HCT116 (cell line): ENCODE results near the gene CACNG3. TPM values are rescaled to one million over a fixed set of nuclear protein-coding genes. Genes with fewer than 3 reads are reported as not detected.

ENCODE experiments used
- ATAC-seq: fragments of 200-7000 bp; cut with Tn5 transposase; 2 replicates; pipeline ENCODE4 v1.9.1; 2020; ENCODE audit warnings: mild to moderate bottlenecking, moderate library complexity
- BruUV-seq: library from RNA; stranded (reverse); fragments of 400-500 nt; replicated peaks from 2 replicates; lab custom pipeline; 2021; lab: Mats Ljungman, UMichigan
- CTCF ChIA-PET: fragments of 300-600 bp; sonication (Branson Sonifier 250); formaldehyde crosslinking; loops from one replicate; lab custom pipeline; 2021; ENCODE audit warnings: antibody characterized with exemption; lab: Charles Lee
- POLR2A ChIA-PET: fragments of 300-600, 350-600 bp; sonication (Branson Sonifier 250); formaldehyde crosslinking; loops from one replicate; lab custom pipeline; 2021; ENCODE audit warnings: antibody characterized with exemption; lab: Charles Lee
- RAD21 ChIA-PET, 2 experiments: fragments of 300-600 bp; sonication (Branson Sonifier 250); formaldehyde crosslinking; loops; one replicate each; lab custom pipeline; 2023; ENCODE audit warnings: low total read pairs in 2 of 2; ENCODE audit not compliant: uncharacterized antibody in 2 of 2, unreplicated experiment in 2 of 2, low non-redundant PET in 1 of 2; lab: Charles Lee
- DNase-seq: peaks from one replicate; pipeline ENCODE4 v3.0.0-alpha.2; 2010; ENCODE audit warnings: low read depth, low spot score
- H2AFZ ChIP-seq: fragments of 200-600 bp; shearing (Covaris generic), sonication (generic); 2 replicates; pipeline ENCODE4 v1.6.1; 2017; ENCODE audit warnings: low read depth, mixed run types, mixed read lengths, antibody characterized with exemption, low read length; ENCODE audit not compliant: poor library complexity, severe bottlenecking
- H3K27ac ChIP-seq: 2 replicates; pipeline ENCODE4 v1.5.1; 2012; ENCODE audit warnings: low read depth, low read length
- H3K27me3 ChIP-seq: fragments of 200-600 bp; sonication (generic); 2 replicates; pipeline ENCODE4 v1.6.1; 2016; ENCODE audit warnings: mixed run types, low read length, mixed read lengths; ENCODE audit not compliant: insufficient read depth
- H3K36me3 ChIP-seq, 2 experiments: fragments of 200-500 bp in 1 of 2; fragments of 200-600 bp in 1 of 2; sonication (Bioruptor generic) in 1 of 2; sonication (generic) in 1 of 2; 2 replicates each; pipeline versions ENCODE4 v1.5.1 to v1.6.1; 2014 to 2016; ENCODE audit warnings: low read length in 2 of 2, inconsistent platforms in 1 of 2, mixed read lengths in 1 of 2, mixed run types in 1 of 2; ENCODE audit not compliant: insufficient read depth in 2 of 2, control insufficient read depth in 1 of 2
- H3K4me1 ChIP-seq, 2 experiments: fragments of 200-600 bp in 1 of 2; sonication (generic) in 1 of 2; 2 replicates each; pipeline versions ENCODE4 v1.5.1 to v1.6.1; 2012 to 2017; ENCODE audit warnings: low read length in 2 of 2, inconsistent platforms in 1 of 2, mild to moderate bottlenecking in 1 of 2, mixed read lengths in 1 of 2, mixed run types in 1 of 2, moderate library complexity in 1 of 2; ENCODE audit not compliant: insufficient read depth in 2 of 2, control insufficient read depth in 1 of 2
- H3K4me2 ChIP-seq: fragments of 200-600 bp; sonication (generic); 2 replicates; pipeline ENCODE4 v1.6.1; 2017; ENCODE audit warnings: mixed run types, low read length, mixed read lengths
- H3K4me3 ChIP-seq, 2 experiments: fragments of 200-600 bp in 1 of 2; sonication (generic) in 1 of 2; replicated peaks in 1 of 2; 2 replicates each; pipeline ENCODE4 v1.5.1; 2011 to 2016; ENCODE audit warnings: low read length in 2 of 2, control low read depth in 1 of 2, low read depth in 1 of 2, mild to moderate bottlenecking in 1 of 2, mixed read lengths in 1 of 2, mixed run types in 1 of 2
- H3K79me2 ChIP-seq: fragments of 200-600 bp; sonication (generic); 2 replicates; pipeline ENCODE4 v1.6.1; 2017; ENCODE audit warnings: mild to moderate bottlenecking, mixed run types, low read length, moderate library complexity, mixed read lengths; ENCODE audit not compliant: insufficient read depth
- H3K9ac ChIP-seq: fragments of 200-600 bp; sonication (generic); 2 replicates; pipeline ENCODE4 v1.6.1; 2016; ENCODE audit warnings: low read length, mixed read lengths
- H3K9me2 ChIP-seq: fragments of 200-600 bp; sonication (generic), shearing (Covaris generic); 2 replicates; pipeline ENCODE4 v1.6.1; 2017; ENCODE audit warnings: mixed run types, mild to moderate bottlenecking, moderate library complexity; ENCODE audit not compliant: insufficient read depth
- H3K9me3 ChIP-seq, 2 experiments: fragments of 200-500 bp in 1 of 2; fragments of 200-600 bp in 1 of 2; sonication (Bioruptor generic) in 1 of 2; sonication (generic) in 1 of 2; 2 replicates each; pipeline ENCODE4 v1.6.1; 2014 to 2017; ENCODE audit warnings: low read length in 2 of 2, mixed read lengths in 2 of 2, inconsistent platforms in 1 of 2, low read depth in 1 of 2, mild to moderate bottlenecking in 1 of 2, mixed run types in 1 of 2, moderate library complexity in 1 of 2; ENCODE audit not compliant: control insufficient read depth in 1 of 2, insufficient read depth in 1 of 2
- H4K20me1 ChIP-seq: fragments of 200-600 bp; sonication (generic), shearing (Covaris generic); 2 replicates; pipeline ENCODE4 v1.6.1; 2017; ENCODE audit warnings: mixed run types, mild to moderate bottlenecking, moderate library complexity; ENCODE audit not compliant: insufficient read depth
- EGR1 ChIP-seq: IDR thresholded peaks from 2 replicates; pipeline ENCODE4 v1.6.1; 2012; ENCODE audit warnings: low read depth
- EZH2phosphoT487 ChIP-seq: fragments of 200-600 bp; IDR thresholded peaks from 2 replicates; pipeline ENCODE4 v1.6.1; 2018; ENCODE audit warnings: antibody characterized with exemption, borderline replicate concordance
- MAX ChIP-seq: IDR thresholded peaks from 2 replicates; pipeline ENCODE4 v1.6.1; 2012
- RAD21 ChIP-seq: IDR thresholded peaks from 2 replicates; pipeline ENCODE4 v1.6.1; 2012; ENCODE audit warnings: low read depth, mild to moderate bottlenecking
- YY1 ChIP-seq: IDR thresholded peaks from 2 replicates; pipeline ENCODE4 v1.6.1; 2011; ENCODE audit warnings: low read length, low read depth, moderate library complexity, mild to moderate bottlenecking; ENCODE audit not compliant: insufficient replicate concordance; ENCODE audit errors: extremely low read depth
- intact Hi-C: fragments of 100-400 bp; cut with micrococcal nuclease; formaldehyde crosslinking; loops from 2 replicates; pipeline ENCODE4 v1.10.0; 2022
- total RNA-seq: library from RNA; stranded (reverse); gene quantifications from one replicate; pipeline ENCODE4 v1.2.1, GENCODE V29; 2021; ENCODE audit not compliant: unreplicated experiment
- TF ChIP-seq, protein P1 (sequence below): IDR thresholded peaks from 2 replicates; pipeline ENCODE4 v1.6.1; 2012; ENCODE audit warnings: low read depth

Gene CACNG3
- total RNA-seq, 1 experiment from 2014 or later: not detected

GRCh38 chr16:24322106-24322505 lies 66.0 kb downstream of the CACNG3 start:
- Histone ChIP-seq H3K79me2 (no peaks in the 10 kb centered on the region), H3K27ac (no peak overlapping the region), H3K4me3 (no peak overlapping the region), H3K9me2 (no peaks in the 10 kb centered on the region)
- POLR2A ChIA-PET: no interaction called here
- no peak for DNase-seq
- no peak for TF ChIP-seq EZH2phosphoT487
- no peak for TF ChIP-seq YY1
- TF ChIP-seq MAX: no peak
- TF ChIP-seq, all 23 proteins: peak for 0
- no peak for ATAC-seq
- H3K4me1 ChIP-seq: no peaks in the 10 kb centered on the region
- no peak overlapping the region for H3K9ac ChIP-seq
- BruUV-seq: no TSS peak
- H3K36me3 ChIP-seq: no peaks in the 10 kb centered on the region
- H3K27me3 ChIP-seq: peaks cover 46% of the 10 kb centered on the region; the same call in 1 of the 2 replicates
- no peaks in the 10 kb centered on the region for H4K20me1 ChIP-seq
- CTCF ChIA-PET: no interaction called here
- no peaks in the 10 kb centered on the region for H3K9me3 ChIP-seq
- RAD21 ChIA-PET: no interaction called here
- intact Hi-C loops: no loop called here
- H3K4me2 ChIP-seq: no peak overlapping the region
- no peak overlapping the region for H2AFZ ChIP-seq

DNA sequence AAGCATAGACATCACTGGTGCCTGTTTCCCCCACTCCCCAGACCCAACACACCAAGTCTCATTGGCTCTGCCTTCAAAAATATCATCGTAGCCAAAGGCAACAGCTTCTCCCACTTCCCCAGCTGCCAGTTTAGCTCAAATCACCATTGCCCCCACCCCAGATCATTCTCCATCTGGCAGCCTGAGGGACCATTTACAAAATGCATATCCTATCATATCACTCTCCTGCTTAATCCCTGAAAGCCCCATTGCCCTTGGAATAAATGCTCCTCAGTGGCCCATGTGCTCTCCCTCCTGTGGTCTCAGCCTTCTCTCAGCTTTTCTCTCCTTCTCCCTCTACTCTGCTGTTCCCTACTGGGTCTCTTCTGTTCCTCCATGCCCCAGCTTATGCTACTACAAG lies 68.3 kb downstream of the CACNG3 start:
- CTCF ChIA-PET: no interaction called here
- POLR2A ChIA-PET: no interaction called here

More for the DNA sequence above, 68.3 kb downstream of the CACNG3 start:
- DNase-seq: no peak
- RAD21 ChIA-PET: no interaction called here
- Histone ChIP-seq H3K79me2 (no peaks in the 10 kb centered on the region), H3K9me2 (no peaks in the 10 kb centered on the region), H3K9ac (no peak overlapping the region), H2AFZ (no peak overlapping the region), H3K4me1 (no peaks in the 10 kb centered on the region), H4K20me1 (no peaks in the 10 kb centered on the region), H3K36me3 (no peaks in the 10 kb centered on the region), H3K9me3 (no peaks in the 10 kb centered on the region), H3K4me2 (no peak overlapping the region), H3K4me3 (no peak overlapping the region), H3K27ac (no peak overlapping the region), H3K27me3 (peaks cover 48% of the 10 kb centered on the region)
- TF ChIP-seq EGR1 (no peak), RAD21 (no peak)
- TF ChIP-seq, protein P1, sequence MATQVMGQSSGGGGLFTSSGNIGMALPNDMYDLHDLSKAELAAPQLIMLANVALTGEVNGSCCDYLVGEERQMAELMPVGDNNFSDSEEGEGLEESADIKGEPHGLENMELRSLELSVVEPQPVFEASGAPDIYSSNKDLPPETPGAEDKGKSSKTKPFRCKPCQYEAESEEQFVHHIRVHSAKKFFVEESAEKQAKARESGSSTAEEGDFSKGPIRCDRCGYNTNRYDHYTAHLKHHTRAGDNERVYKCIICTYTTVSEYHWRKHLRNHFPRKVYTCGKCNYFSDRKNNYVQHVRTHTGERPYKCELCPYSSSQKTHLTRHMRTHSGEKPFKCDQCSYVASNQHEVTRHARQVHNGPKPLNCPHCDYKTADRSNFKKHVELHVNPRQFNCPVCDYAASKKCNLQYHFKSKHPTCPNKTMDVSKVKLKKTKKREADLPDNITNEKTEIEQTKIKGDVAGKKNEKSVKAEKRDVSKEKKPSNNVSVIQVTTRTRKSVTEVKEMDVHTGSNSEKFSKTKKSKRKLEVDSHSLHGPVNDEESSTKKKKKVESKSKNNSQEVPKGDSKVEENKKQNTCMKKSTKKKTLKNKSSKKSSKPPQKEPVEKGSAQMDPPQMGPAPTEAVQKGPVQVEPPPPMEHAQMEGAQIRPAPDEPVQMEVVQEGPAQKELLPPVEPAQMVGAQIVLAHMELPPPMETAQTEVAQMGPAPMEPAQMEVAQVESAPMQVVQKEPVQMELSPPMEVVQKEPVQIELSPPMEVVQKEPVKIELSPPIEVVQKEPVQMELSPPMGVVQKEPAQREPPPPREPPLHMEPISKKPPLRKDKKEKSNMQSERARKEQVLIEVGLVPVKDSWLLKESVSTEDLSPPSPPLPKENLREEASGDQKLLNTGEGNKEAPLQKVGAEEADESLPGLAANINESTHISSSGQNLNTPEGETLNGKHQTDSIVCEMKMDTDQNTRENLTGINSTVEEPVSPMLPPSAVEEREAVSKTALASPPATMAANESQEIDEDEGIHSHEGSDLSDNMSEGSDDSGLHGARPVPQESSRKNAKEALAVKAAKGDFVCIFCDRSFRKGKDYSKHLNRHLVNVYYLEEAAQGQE: no peak
- ATAC-seq: no peak
- intact Hi-C loops: no loop called here
- BruUV-seq: no TSS peak
